Measurements from ENCODE around the gene CAMKK2.

- TF ChIP-seq CTCF (IDR thresholded peaks at IDR 0.05) (no peak), GATA2 (CRISPR knock-in tag; IDR thresholded peaks at IDR 0.05) (no peak), SMC3 (IDR thresholded peaks at IDR 0.05; ENCODE audit: low read depth, low read length) (no peak)
These were observed 77.0 kb downstream of the CAMKK2 start for GRCh38 chr12:121219353-121219986.
